IPS DF 6.9 (cell line): Measurements from ENCODE around the gene ADH1C.
"Not testable (repeated sequence)": the region's sequence is repeated elsewhere in the genome, so short reads cannot be mapped to it uniquely, and the experiment has no call there.

Experiments used
- DNase-seq: peaks from one replicate; pipeline ENCODE4 v3.0.0-alpha.2; 2013; ENCODE audit warnings: low read depth, low spot score
- H3K27ac ChIP-seq: one replicate; pipeline ENCODE4 v1.5.1; 2013; ENCODE audit warnings: low read length, control low read depth
- H3K27me3 ChIP-seq: 2 replicates; pipeline ENCODE4 v1.6.1; 2013; ENCODE audit warnings: mild to moderate bottlenecking, low read length; ENCODE audit not compliant: control insufficient read depth, insufficient read depth
- H3K36me3 ChIP-seq: 2 replicates; pipeline ENCODE4 v1.6.1; 2013; ENCODE audit warnings: low read length; ENCODE audit not compliant: control insufficient read depth, insufficient read depth
- H3K4me1 ChIP-seq: 2 replicates; pipeline ENCODE4 v1.6.1; 2013; ENCODE audit warnings: low read length; ENCODE audit not compliant: control insufficient read depth, insufficient read depth
- H3K4me3 ChIP-seq: 2 replicates; pipeline ENCODE4 v1.5.1; 2013; ENCODE audit warnings: mild to moderate bottlenecking, low read length
- H3K9me3 ChIP-seq: 2 replicates; pipeline ENCODE4 v1.6.1; 2013; ENCODE audit warnings: low read length, inconsistent platforms; ENCODE audit not compliant: control insufficient read depth, insufficient read depth
- WGBS: extraction: QIAGEN DNeasy Blood & Tissue Kit; methylation state at CpG from one replicate; pipeline ENCODE4 v1.1.7; 2013; ENCODE audit warnings: mixed read lengths, missing lambda C conversion rate; ENCODE audit not compliant: insufficient read length, insufficient coverage; 5-methylcytosine and 5-hydroxymethylcytosine counted together

Gene ADH1C

DNA sequence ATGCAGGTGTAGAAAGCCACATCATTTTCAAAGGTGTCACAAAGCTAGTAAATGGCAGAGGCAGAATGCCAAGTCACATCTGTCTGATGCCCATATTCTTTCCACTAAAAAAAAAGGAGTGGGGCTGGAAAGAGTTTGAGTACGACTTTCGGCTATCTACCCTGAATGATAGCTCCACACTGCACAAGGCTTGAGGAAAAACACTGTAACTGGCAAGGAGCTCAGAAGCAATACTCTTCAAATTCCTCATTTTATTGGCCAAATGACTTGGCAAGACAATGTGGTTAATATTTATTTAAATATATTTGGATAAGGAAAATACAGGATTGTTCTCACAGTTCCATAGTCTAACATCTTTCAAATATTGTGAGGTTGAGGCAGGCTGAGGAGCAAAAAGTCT, 5.4 kb upstream of the ADH1C start:
- no peaks in the 10 kb centered on the region; the same call in 1 of the 2 replicates for H3K9me3 ChIP-seq
- WGBS, result no CpG with 5 or more reads among the region's 2 CpGs
- H3K36me3 ChIP-seq, result no peaks in the 10 kb centered on the region; the same call in 1 of the 2 replicates
- no peak overlapping the region for H3K27ac ChIP-seq
- H3K4me1 ChIP-seq, result no peaks in the 10 kb centered on the region
- H3K27me3 ChIP-seq, result no peaks in the 10 kb centered on the region
- DNase-seq, result no peak
- H3K4me3 ChIP-seq, result no peak overlapping the region

- Histone ChIP-seq H3K27ac (no peak overlapping the region), H3K4me1 (no peaks in the 10 kb centered on the region), H3K9me3 (no peaks in the 10 kb centered on the region; the same call in 1 of the 2 replicates), H3K4me3 (no peak overlapping the region), H3K27me3 (no peaks in the 10 kb centered on the region), H3K36me3 (no peaks in the 10 kb centered on the region; the same call in 1 of the 2 replicates)
- WGBS, result no CpG with 5 or more reads among the region's 1 CpG
- no peak for DNase-seq
These were observed 4.4 kb upstream of the ADH1C start for GRCh38 chr4:99356992-99357391.

DNA sequence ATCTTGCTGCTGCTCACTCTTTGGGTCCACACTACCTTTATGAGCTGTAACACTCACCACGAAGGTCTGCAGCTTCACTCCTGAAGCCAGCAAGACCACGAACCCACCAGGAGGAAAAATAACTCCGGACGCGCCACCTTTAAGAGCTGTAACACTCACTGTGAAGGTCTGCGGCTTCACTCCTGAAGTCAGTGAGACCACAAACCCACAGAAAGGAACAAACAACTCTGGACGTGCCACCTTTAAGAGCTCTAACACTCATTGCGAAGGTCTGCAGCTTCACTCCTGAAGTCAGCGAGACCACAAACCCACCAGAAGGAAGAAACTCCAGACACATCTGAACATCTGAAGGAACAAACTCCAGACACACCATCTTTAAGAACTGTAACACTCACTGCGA, 3.6 kb upstream of the ADH1C start:
- not testable (repeated sequence) for DNase-seq, H3K27me3 ChIP-seq, H3K36me3 ChIP-seq, H3K4me3 ChIP-seq, H3K9me3 ChIP-seq, H3K27ac ChIP-seq, H3K4me1 ChIP-seq
- WGBS, result no CpG with 5 or more reads among the region's 10 CpGs

- no peak for DNase-seq
- H3K27me3 ChIP-seq, result no peaks in the 10 kb centered on the region
- no peaks in the 10 kb centered on the region for H3K36me3 ChIP-seq
- H3K4me1 ChIP-seq, result no peaks in the 10 kb centered on the region
- H3K9me3 ChIP-seq, result no peaks in the 10 kb centered on the region
- H3K27ac ChIP-seq, result no peak overlapping the region
- no CpG with 5 or more reads among the region's 2 CpGs for WGBS
- no peak overlapping the region for H3K4me3 ChIP-seq
These were observed 1.1 kb downstream of the ADH1C start for GRCh38 chr4:99351487-99351886.

DNA sequence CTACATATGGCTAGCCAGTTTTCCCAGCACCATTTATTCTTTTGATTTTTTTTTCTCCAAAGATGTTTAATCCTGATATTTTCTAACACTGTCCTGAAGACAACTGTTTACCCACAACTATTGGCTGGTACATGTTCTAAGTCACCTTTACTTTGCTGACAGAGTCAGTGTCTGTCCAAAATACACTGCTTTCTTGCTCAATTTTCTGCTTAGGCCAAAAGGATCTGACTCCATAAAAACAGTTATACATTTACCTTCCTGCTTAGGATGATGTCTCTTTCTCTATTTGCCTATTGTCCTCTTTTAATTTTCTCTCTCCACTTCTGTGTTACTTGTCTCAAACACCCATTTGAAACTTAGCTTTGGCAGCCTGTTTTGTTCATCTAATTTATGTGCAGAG, 3.2 kb downstream of the ADH1C start:
- Histone ChIP-seq H3K9me3 (no peaks in the 10 kb centered on the region), H3K27me3 (no peaks in the 10 kb centered on the region), H3K27ac (no peak overlapping the region), H3K36me3 (no peaks in the 10 kb centered on the region), H3K4me3 (no peak overlapping the region), H3K4me1 (no peaks in the 10 kb centered on the region)
- no peak for DNase-seq

GRCh38 chr4:99342624-99343023, 9.9 kb downstream of the ADH1C start:
- not testable (repeated sequence) for H3K36me3 ChIP-seq, H3K27me3 ChIP-seq, H3K9me3 ChIP-seq, H3K4me1 ChIP-seq, DNase-seq, H3K4me3 ChIP-seq, H3K27ac ChIP-seq
- WGBS, result 100% methylated on average over 1 of the region's 7 CpGs

DNA sequence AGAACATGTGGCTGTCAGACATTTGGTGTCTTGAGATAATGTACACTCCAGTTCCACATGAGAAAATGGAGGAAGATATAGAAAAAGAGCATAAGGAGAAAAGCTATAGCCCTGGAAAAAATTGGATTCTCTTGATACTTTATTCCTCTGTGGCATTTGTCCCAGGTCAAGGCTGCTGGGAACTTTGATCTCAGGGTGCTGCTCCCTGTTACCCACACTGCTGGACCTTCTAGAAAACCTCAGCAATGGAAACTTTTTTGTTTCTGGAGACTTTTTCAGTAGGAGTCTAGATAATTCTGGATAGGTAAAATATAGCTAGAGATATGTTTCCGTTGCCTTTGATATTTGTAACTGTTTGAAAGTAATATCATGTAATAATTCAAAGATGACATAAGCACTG, 11.1 kb downstream of the ADH1C start:
- H3K36me3 ChIP-seq, result no peaks in the 10 kb centered on the region
- no peaks in the 10 kb centered on the region for H3K9me3 ChIP-seq
- no peak overlapping the region for H3K27ac ChIP-seq
- H3K27me3 ChIP-seq, result no peaks in the 10 kb centered on the region
- DNase-seq, result no peak
- no peaks in the 10 kb centered on the region for H3K4me1 ChIP-seq
- H3K4me3 ChIP-seq, result no peak overlapping the region
- WGBS, result no CpG with 5 or more reads among the region's 1 CpG

GRCh38 chr4:99339172-99339571, 13.4 kb downstream of the ADH1C start:
- no CpG with 5 or more reads among the region's 3 CpGs for WGBS
- Histone ChIP-seq H3K9me3 (no peaks in the 10 kb centered on the region), H3K4me1 (no peaks in the 10 kb centered on the region), H3K4me3 (no peak overlapping the region), H3K27me3 (no peaks in the 10 kb centered on the region), H3K36me3 (no peaks in the 10 kb centered on the region), H3K27ac (no peak overlapping the region)
- no peak for DNase-seq

DNA sequence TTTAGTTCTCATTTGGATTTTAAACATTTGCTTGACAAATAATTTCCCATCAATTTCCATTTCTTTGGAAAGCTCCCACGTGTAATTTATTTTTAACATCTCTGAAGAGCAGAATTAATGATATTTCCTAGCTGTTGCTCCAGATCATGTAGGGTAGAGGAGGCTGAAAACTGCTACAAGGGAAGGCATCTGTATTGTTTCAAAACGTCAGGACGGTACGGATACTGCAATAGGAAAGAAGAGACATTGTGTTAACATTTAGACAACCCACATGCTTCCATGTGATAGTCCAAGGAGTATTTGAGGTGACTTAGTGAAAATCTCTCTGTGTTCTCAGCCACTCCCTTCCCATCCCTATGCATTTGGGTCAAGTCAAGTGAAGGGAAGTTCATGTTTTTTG, 16.0 kb downstream of the ADH1C start:
- Histone ChIP-seq H3K4me1 (no peaks in the 10 kb centered on the region), H3K36me3 (no peaks in the 10 kb centered on the region), H3K27me3 (no peaks in the 10 kb centered on the region), H3K4me3 (no peak overlapping the region), H3K9me3 (no peaks in the 10 kb centered on the region), H3K27ac (no peak overlapping the region)
- WGBS, result no CpG with 5 or more reads among the region's 4 CpGs
- DNase-seq, result no peak

GRCh38 chr4:99334880-99335279, 17.7 kb downstream of the ADH1C start:
- no peak for DNase-seq
- WGBS, result no CpG with 5 or more reads among the region's 1 CpG
- no peaks in the 10 kb centered on the region for H3K36me3 ChIP-seq

GRCh38 chr4:99330648-99331047, 21.9 kb downstream of the ADH1C start:
- Histone ChIP-seq H3K27me3 (no peaks in the 10 kb centered on the region), H3K27ac (no peak overlapping the region), H3K9me3 (no peaks in the 10 kb centered on the region), H3K4me3 (no peak overlapping the region), H3K36me3 (no peaks in the 10 kb centered on the region), H3K4me1 (no peaks in the 10 kb centered on the region)
- DNase-seq, result no peak
- WGBS, result no CpG with 5 or more reads among the region's 3 CpGs

More at GRCh38 chr4:99334880-99335279, 17.7 kb downstream of the ADH1C start:
- no peaks in the 10 kb centered on the region for H3K4me1 ChIP-seq
- no peak overlapping the region for H3K4me3 ChIP-seq
- no peak overlapping the region for H3K27ac ChIP-seq
- H3K27me3 ChIP-seq, result no peaks in the 10 kb centered on the region
- no peaks in the 10 kb centered on the region for H3K9me3 ChIP-seq
